Suprapubic skin (tissue), 4 donors: ENCODE results near the gene STAC3. TPM values are rescaled to one million over a fixed set of nuclear protein-coding genes. Genes with fewer than 3 reads are reported as not detected.

Experiments used
- DNase-seq, 2 donors: peaks; one replicate each; pipeline ENCODE4 v3.0.0-alpha.2; 2019; ENCODE audit warnings: low spot score in 2 of 2
- H3K27ac ChIP-seq: fragments of 200-600 bp; sonication (generic); one replicate; pipeline ENCODE4 v1.5.1; 2019
- H3K27me3 ChIP-seq: fragments of 200-600 bp; sonication (generic); one replicate; pipeline ENCODE4 v1.5.1; 2019
- H3K36me3 ChIP-seq: fragments of 200-600 bp; sonication (generic); one replicate; pipeline ENCODE4 v1.5.1; 2019
- H3K4me1 ChIP-seq: fragments of 200-600 bp; sonication (generic); one replicate; pipeline ENCODE4 v1.5.1; 2019
- H3K4me3 ChIP-seq: fragments of 200-600 bp; sonication (generic); one replicate; pipeline ENCODE4 v1.5.1; 2019; ENCODE audit warnings: mild to moderate bottlenecking
- H3K9me3 ChIP-seq: fragments of 200-600 bp; sonication (generic); one replicate; pipeline ENCODE4 v1.5.1; 2019
- EP300 ChIP-seq: sonication (generic); formaldehyde crosslinking; IDR thresholded peaks from one replicate; pipeline ENCODE4 v1.6.1; 2017; ENCODE audit warnings: antibody characterized with exemption
- POLR2A ChIP-seq, 2 donors: fragments of 450-650 bp; IDR thresholded peaks; one replicate each; pipeline ENCODE4 v1.6.1; 2017; ENCODE audit warnings: antibody characterized with exemption in 2 of 2, mild to moderate bottlenecking in 2 of 2, moderate library complexity in 2 of 2
- POLR2AphosphoS5 ChIP-seq, 3 donors: sonication (generic); formaldehyde crosslinking; IDR thresholded peaks; one replicate each; pipeline ENCODE4 v1.6.1; 2017; ENCODE audit warnings: antibody characterized with exemption in 3 of 3
- WGBS: methylation state at CpG from one replicate; pipeline ENCODE4 v1.1.5; 2018; 5-methylcytosine and 5-hydroxymethylcytosine counted together
- total RNA-seq, 4 donors: library from RNA; depleted of rRNA; stranded (reverse); fragments of >200 nt; gene quantifications; one replicate each; pipeline ENCODE4 v1.1.0, GENCODE V29; 2016
- TF ChIP-seq, protein P1 (sequence below), 2 donors: fragments of 200-600 bp in 1 of 2; fragments of 450-650 bp in 1 of 2; sonication (generic) in 1 of 2; IDR thresholded peaks; one replicate each; pipeline ENCODE4 v1.5.1; 2016 to 2019; ENCODE audit warnings: antibody characterized with exemption in 2 of 2, mild to moderate bottlenecking in 1 of 2, moderate library complexity in 1 of 2

The STAC3 gene
- total RNA-seq, 4 donors from 2014 or later, result 1.7 to 3.0 (median 2.1) TPM

DNA sequence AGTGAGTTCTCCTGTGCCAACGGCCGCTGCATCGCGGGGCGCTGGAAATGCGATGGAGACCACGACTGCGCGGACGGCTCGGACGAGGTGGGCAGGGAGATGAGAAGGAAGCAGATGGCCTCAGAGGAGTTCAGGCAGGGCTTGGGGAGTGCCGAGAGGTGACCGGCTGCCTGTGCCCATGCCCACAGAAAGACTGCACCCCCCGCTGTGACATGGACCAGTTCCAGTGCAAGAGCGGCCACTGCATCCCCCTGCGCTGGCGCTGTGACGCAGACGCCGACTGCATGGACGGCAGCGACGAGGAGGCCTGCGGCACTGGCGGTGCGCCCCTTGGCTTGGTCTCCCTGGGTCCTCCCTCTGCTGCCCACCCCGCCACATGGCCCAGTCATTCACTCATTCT lies 47.8 kb downstream of the STAC3 start:
- WGBS, result 95% methylated on average over 28 of the region's 28 CpGs
- DNase-seq, result no peak
- H3K27me3 ChIP-seq, result no peaks in the 10 kb centered on the region
- no peaks in the 10 kb centered on the region for H3K4me1 ChIP-seq
- H3K36me3 ChIP-seq, result peaks cover 96% of the 10 kb centered on the region
- no peaks in the 10 kb centered on the region for H3K9me3 ChIP-seq
- no peak overlapping the region for H3K4me3 ChIP-seq
- no peak overlapping the region for H3K27ac ChIP-seq
- TF ChIP-seq, protein P1, sequence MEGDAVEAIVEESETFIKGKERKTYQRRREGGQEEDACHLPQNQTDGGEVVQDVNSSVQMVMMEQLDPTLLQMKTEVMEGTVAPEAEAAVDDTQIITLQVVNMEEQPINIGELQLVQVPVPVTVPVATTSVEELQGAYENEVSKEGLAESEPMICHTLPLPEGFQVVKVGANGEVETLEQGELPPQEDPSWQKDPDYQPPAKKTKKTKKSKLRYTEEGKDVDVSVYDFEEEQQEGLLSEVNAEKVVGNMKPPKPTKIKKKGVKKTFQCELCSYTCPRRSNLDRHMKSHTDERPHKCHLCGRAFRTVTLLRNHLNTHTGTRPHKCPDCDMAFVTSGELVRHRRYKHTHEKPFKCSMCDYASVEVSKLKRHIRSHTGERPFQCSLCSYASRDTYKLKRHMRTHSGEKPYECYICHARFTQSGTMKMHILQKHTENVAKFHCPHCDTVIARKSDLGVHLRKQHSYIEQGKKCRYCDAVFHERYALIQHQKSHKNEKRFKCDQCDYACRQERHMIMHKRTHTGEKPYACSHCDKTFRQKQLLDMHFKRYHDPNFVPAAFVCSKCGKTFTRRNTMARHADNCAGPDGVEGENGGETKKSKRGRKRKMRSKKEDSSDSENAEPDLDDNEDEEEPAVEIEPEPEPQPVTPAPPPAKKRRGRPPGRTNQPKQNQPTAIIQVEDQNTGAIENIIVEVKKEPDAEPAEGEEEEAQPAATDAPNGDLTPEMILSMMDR (IDR thresholded peaks at IDR 0.05), result no peak
- no peak for TF ChIP-seq POLR2A (IDR thresholded peaks at IDR 0.05)
- TF ChIP-seq EP300, result no peak
- TF ChIP-seq POLR2AphosphoS5 (IDR thresholded peaks at IDR 0.05), result no peak

DNA sequence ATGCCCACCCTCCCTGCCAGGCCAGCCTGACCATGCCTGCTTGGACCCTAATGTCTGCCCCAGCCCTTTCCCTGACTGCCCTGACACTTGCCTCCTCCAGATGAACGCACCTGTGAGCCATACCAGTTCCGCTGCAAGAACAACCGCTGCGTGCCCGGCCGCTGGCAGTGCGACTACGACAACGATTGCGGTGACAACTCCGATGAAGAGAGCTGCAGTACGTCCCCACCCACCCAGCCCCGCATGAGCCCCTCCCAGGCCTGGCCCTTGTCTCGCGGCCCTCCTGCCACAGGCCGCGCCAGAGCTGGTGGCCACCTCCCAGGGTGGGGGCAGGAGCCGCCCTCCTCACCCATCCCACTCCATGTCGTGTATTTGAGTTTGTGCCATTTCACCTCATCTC lies 48.7 kb downstream of the STAC3 start:
- 88% methylated on average over 9 of the region's 19 CpGs for WGBS
- Histone ChIP-seq H3K27me3 (no peaks in the 10 kb centered on the region), H3K9me3 (no peaks in the 10 kb centered on the region), H3K4me3 (no peak overlapping the region), H3K4me1 (no peaks in the 10 kb centered on the region), H3K36me3 (peaks cover 96% of the 10 kb centered on the region), H3K27ac (no peak overlapping the region)
- TF ChIP-seq, protein P1 (IDR thresholded peaks at IDR 0.05), result no peak
- TF ChIP-seq POLR2A (IDR thresholded peaks at IDR 0.05), result no peak
- TF ChIP-seq EP300, result no peak
- no peak for TF ChIP-seq POLR2AphosphoS5 (IDR thresholded peaks at IDR 0.05)
- no peak for DNase-seq

DNA sequence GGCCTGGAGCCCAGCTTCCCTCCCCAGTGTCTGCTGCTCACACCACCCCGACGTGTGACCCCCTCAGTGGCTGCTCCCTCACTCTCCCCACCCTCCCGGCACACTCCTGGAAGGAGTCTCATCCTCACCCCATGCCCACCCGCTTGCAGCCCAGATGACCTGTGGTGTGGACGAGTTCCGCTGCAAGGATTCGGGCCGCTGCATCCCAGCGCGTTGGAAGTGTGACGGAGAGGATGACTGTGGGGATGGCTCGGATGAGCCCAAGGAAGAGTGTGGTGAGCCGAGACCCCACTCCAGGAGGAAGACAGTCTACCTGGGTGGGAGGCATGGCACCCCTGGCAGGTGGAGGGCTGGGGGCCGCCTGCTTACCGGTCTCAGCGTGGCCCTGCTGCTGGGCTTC lies 49.4 kb downstream of the STAC3 start:
- no peaks in the 10 kb centered on the region for H3K9me3 ChIP-seq
- H3K27ac ChIP-seq, result no peak overlapping the region
- no peaks in the 10 kb centered on the region for H3K4me1 ChIP-seq
- DNase-seq, result no peak
- TF ChIP-seq, protein P1 (IDR thresholded peaks at IDR 0.05), result no peak
- no peak for TF ChIP-seq EP300
- TF ChIP-seq POLR2A (IDR thresholded peaks at IDR 0.05), result no peak
- TF ChIP-seq POLR2AphosphoS5 (IDR thresholded peaks at IDR 0.05), result no peak
- peaks cover 100% of the 10 kb centered on the region for H3K36me3 ChIP-seq
- no peaks in the 10 kb centered on the region for H3K27me3 ChIP-seq
- 90% methylated on average over 15 of the region's 16 CpGs for WGBS
- no peak overlapping the region for H3K4me3 ChIP-seq

DNA sequence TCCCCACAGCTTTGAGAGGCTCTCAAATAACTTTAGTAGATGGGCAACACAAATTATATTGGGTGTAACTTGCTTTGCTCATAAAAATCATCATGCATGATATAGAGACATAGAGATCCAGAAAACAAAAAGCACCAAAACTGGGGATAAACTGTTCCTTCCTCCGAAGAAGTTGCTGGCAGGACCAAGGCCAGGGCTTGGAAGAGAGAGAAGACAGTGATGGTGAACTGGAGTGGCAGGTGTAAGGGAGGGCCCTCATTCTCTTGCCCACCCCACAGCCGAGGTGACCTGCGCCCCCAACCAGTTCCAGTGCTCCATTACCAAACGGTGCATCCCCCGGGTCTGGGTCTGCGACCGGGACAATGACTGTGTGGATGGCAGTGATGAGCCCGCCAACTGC lies 49.8 kb downstream of the STAC3 start:
- no peaks in the 10 kb centered on the region for H3K9me3 ChIP-seq
- H3K4me3 ChIP-seq, result no peak overlapping the region
- no peak overlapping the region for H3K27ac ChIP-seq
- WGBS, result 65% methylated on average over 8 of the region's 8 CpGs
- no peak for DNase-seq
- no peaks in the 10 kb centered on the region for H3K4me1 ChIP-seq
- peaks cover 100% of the 10 kb centered on the region for H3K36me3 ChIP-seq
- no peak for TF ChIP-seq EP300
- no peak for TF ChIP-seq POLR2A (IDR thresholded peaks at IDR 0.05)
- TF ChIP-seq, protein P1 (IDR thresholded peaks at IDR 0.05), result no peak
- H3K27me3 ChIP-seq, result no peaks in the 10 kb centered on the region

DNA sequence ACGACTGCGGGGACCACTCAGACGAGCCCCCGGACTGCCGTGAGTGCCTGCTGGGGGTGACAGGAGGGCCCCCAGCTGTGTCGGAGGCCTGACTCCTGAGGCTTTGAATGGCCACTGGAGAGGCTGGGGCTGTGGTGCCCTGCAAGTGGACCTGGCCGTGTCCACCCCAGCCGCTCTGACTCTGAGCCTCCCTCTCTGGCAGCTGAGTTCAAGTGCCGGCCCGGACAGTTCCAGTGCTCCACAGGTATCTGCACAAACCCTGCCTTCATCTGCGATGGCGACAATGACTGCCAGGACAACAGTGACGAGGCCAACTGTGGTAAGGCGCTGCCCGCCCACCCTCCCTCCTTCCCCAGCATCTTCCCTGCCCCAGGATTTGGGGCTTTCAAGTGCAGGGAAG lies 50.5 kb downstream of the STAC3 start:
- DNase-seq, result no peak
- H3K36me3 ChIP-seq, result peaks cover 100% of the 10 kb centered on the region
- no peak overlapping the region for H3K4me3 ChIP-seq
- no peaks in the 10 kb centered on the region for H3K4me1 ChIP-seq
- H3K27me3 ChIP-seq, result no peaks in the 10 kb centered on the region
- no peak overlapping the region for H3K27ac ChIP-seq
- H3K9me3 ChIP-seq, result no peaks in the 10 kb centered on the region
- WGBS, result 98% methylated on average over 8 of the region's 15 CpGs
- TF ChIP-seq POLR2A (IDR thresholded peaks at IDR 0.05), result no peak
- no peak for TF ChIP-seq POLR2AphosphoS5 (IDR thresholded peaks at IDR 0.05)
- TF ChIP-seq EP300, result no peak
- TF ChIP-seq, protein P1 (IDR thresholded peaks at IDR 0.05), result no peak
